Activated CD4-positive, alpha-beta T cell treated with anti-CD3 and anti-CD28 coated beads for 36 hours (primary cell): ENCODE measurements around the gene RUNX3. TPM values are rescaled to one million over a fixed set of nuclear protein-coding genes. Genes with fewer than 3 reads are reported as not detected.

ENCODE experiments used
- ATAC-seq: fragments of 200-7000 bp; cut with Tn5 transposase; one replicate; pipeline ENCODE4 v1.10.0; 2021; ENCODE audit warnings: mild to moderate bottlenecking, moderate library complexity
- CTCF ChIA-PET: fragments of 350-600 bp; sonication (Branson Sonifier 250); formaldehyde crosslinking; loops from one replicate; lab custom pipeline; 2021; ENCODE audit warnings: antibody characterized with exemption; lab: Charles Lee
- POLR2A ChIA-PET: fragments of 350-600 bp; sonication (Branson Sonifier 250); formaldehyde crosslinking; loops from one replicate; lab custom pipeline; 2021; ENCODE audit warnings: antibody characterized with exemption, inconsistent platforms; lab: Charles Lee
- DNase-seq: peaks from one replicate; pipeline ENCODE4 v3.0.0-alpha.2; 2020
- H3K27ac Mint-ChIP-seq: one replicate; pipeline ENCODE4 v1.8.0; 2021; ENCODE audit warnings: mixed read lengths
- H3K27me3 Mint-ChIP-seq: one replicate; pipeline ENCODE4 v1.8.0; 2021; ENCODE audit warnings: mixed read lengths
- H3K36me3 Mint-ChIP-seq: one replicate; pipeline ENCODE4 v1.8.0; 2021; ENCODE audit warnings: low read depth, mixed read lengths
- H3K4me1 Mint-ChIP-seq: one replicate; pipeline ENCODE4 v1.8.0; 2021; ENCODE audit warnings: mixed read lengths
- H3K4me3 Mint-ChIP-seq: one replicate; pipeline ENCODE4 v1.8.0; 2021; ENCODE audit warnings: mild to moderate bottlenecking, moderate library complexity, mixed read lengths
- H3K9me3 Mint-ChIP-seq: one replicate; pipeline ENCODE4 v1.8.0; 2021; ENCODE audit warnings: low read depth, mixed read lengths
- intact Hi-C, 2 experiments: fragments of 100-400 bp; cut with DNase I in 1 of 2; cut with micrococcal nuclease in 1 of 2; formaldehyde crosslinking; loops; one replicate each; pipeline versions ENCODE4 v1.14.2 to v1.15.1; 2022 to 2024; cut with DNase I, micrococcal nuclease
- total RNA-seq, 2 experiments: library from RNA; stranded (reverse); gene quantifications; one replicate each; pipeline ENCODE4 v1.2.3, GENCODE V29; 2021

RUNX3 gene
- total RNA-seq, 2 experiments from 2014 or later: 156 to 167 TPM

DNA sequence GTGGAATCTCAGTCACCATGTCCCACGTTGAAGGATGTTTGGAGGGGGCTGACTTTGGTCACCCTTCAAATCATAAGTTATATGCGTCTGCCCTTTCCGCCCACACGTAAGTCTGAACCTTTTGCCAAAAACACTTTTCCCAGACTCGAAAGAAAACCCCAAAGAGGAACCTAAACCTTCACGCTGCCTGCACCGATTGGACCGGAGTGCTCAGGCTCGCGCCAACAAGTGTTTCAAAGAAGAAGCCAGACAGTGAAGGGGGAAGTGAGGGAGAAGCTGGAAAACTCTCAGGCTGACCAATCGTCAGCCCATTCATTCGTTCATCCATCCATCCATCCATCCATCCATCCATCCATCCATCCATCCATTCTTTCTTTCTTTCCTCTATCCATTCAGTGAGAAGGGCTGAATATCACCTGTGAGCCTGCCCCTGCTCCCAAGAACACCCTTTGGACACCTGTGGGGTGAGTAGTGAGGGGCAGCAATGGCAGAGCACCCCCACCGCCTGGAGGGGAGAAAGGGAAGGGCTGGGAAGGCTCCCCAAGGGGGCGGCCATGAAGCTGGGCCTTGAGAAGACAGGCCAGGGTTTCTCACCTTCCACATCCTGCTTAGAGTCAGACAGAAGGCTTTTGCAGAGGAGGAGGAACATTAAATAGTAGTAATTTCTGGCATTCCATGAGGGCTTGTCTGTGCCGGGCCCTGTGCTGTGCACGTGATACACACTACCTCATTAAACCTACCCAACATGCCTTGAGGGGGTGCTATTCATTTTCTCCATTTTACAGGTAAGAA, 27.1 kb upstream of the RUNX3 start:
- intact Hi-C loops: loop anchor here in 1 of 2 experiments (10.0 kb wide), 1 partner anchor 248 kb away; no protein-coding TSS in a partner anchor
- H3K4me3 Mint-ChIP-seq: peak overlapping the region; percentile 94
- ChIA-PET POLR2A (interaction anchor here (0.8 kb wide), 1 partner anchor 8 kb away, joined by 3 read pairs; no protein-coding TSS in a partner anchor), CTCF (interaction anchor here (0.6 to 1.5 kb wide), 6 partner anchors 25 to 80 kb away, joined by 3 to 4 read pairs (median 4); partner anchors contain the start of gene RUNX3)
- DNase-seq: peak; percentile 68
- no peaks in the 10 kb centered on the region for H3K27me3 Mint-ChIP-seq
- ATAC-seq: peak; percentile 37
- H3K27ac Mint-ChIP-seq: peak overlapping the region; percentile 81
- H3K9me3 Mint-ChIP-seq: no peaks in the 10 kb centered on the region
- peaks cover 92% of the 10 kb centered on the region for H3K4me1 Mint-ChIP-seq
- peaks cover 89% of the 10 kb centered on the region for H3K36me3 Mint-ChIP-seq

DNA sequence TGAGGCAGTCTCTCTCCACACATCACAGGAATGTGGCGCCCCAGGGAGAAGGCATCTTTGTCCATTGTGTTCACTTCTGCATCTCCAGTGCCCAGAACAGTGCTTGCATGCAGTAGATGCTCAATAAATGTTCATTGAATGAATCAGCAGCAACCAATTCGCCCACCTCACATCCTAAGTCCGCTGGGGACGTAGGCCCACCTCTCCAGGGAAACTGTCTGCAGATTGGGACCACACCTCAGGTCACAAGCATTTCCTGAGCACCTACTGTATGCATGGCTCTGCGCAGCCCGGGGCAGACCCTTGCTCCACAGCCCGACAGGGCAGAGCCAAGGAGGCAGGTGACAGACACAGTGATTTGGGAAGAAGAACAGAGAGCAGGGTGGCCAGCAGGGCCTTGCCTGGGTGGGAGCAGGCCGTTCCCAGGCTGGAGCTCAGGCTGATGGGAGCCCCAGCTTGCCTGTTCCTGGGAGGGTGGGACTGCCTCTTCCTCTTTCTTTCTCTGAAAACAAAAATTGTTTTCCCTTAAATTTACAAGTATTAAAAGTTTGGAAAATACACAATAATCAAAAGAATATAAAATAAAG, 25.8 kb upstream of the RUNX3 start:
- ChIA-PET CTCF (interaction anchor here (0.5 to 2.1 kb wide), 9 partner anchors 10 to 1440 kb away, joined by 3 to 12 read pairs (median 3); no protein-coding TSS in a partner anchor), POLR2A (interaction anchor here (0.6 to 1.1 kb wide), 4 partner anchors 9 to 300 kb away, joined by 3 to 7 read pairs (median 4); no protein-coding TSS in a partner anchor)
- ATAC-seq: no peak
- Mint-ChIP-seq H3K27me3 (no peaks in the 10 kb centered on the region), H3K27ac (peak overlapping the region; percentile 99), H3K4me1 (peaks cover 93% of the 10 kb centered on the region), H3K4me3 (peak overlapping the region; percentile 94), H3K9me3 (no peaks in the 10 kb centered on the region), H3K36me3 (peaks cover 85% of the 10 kb centered on the region)
- DNase-seq: no peak
- intact Hi-C loops: loop anchor here (1.0 to 10.0 kb wide), 12 partner anchors 9 to 249 kb away; partner anchors contain the start of genes CLIC4 (in 1 of the 2) and RUNX3 (in 1 of the 2)

DNA sequence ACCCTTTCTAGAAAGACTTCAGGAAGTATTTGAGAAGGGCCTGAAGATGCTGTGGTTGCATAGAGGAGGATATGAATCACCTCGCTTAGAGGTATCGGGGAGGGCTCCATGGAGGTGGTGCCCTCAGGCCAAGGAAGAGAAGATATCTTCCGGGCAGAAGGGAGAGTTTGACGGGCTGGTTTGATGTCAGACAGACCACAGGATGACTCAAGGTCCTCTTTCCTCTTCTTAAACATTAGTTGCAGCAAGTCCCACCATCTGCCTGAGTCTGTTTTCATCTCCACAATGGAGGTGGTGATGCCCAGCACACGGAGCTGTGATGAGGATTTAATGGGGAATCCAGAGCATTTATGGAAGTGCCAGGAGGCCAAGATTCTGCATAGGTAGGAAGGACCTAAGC, 25.1 kb upstream of the RUNX3 start:
- peak overlapping the region; percentile 99 for H3K27ac Mint-ChIP-seq
- intact Hi-C loops: loop anchor here (1.0 to 10.0 kb wide), 11 partner anchors 10 to 250 kb away; partner anchors contain the start of genes CLIC4 (in 1 of the 2) and RUNX3 (in 1 of the 2)
- no peaks in the 10 kb centered on the region for H3K27me3 Mint-ChIP-seq
- no peaks in the 10 kb centered on the region for H3K9me3 Mint-ChIP-seq
- DNase-seq (peak; percentile 89), ATAC-seq (peak; percentile 85)
- H3K36me3 Mint-ChIP-seq: peaks cover 83% of the 10 kb centered on the region
- peaks cover 93% of the 10 kb centered on the region for H3K4me1 Mint-ChIP-seq
- POLR2A ChIA-PET: interaction anchor here (0.6 to 1.1 kb wide), 4 partner anchors 10 to 299 kb away, joined by 3 to 7 read pairs (median 4); no protein-coding TSS in a partner anchor
- H3K4me3 Mint-ChIP-seq: peak overlapping the region; percentile 94
- CTCF ChIA-PET: interaction anchor here (0.6 to 2.1 kb wide), 7 partner anchors 11 to 1439 kb away, joined by 3 to 12 read pairs (median 3); no protein-coding TSS in a partner anchor

DNA sequence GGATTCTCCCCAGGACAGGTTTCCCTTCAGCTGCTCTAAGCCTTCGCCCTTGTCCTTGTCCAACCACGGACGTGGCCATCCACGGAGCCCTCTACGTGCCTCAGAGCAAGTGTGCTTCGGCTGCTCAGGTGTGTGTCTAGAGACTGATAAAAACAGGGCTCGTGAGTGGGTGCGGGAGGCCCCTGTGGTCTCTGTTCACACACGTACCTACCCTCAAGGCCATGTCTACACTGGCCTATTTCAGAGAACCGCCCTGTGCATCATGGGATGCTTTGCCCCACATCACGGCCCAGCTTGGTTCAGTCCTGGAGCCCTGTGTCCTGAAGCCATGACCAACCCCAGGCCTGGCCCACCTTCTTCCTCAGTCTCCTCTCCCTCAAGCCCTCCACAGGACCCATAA, 24.6 kb upstream of the RUNX3 start:
- Mint-ChIP-seq H3K4me3 (peak overlapping the region; percentile 94), H3K27me3 (no peaks in the 10 kb centered on the region), H3K9me3 (no peaks in the 10 kb centered on the region), H3K36me3 (peaks cover 82% of the 10 kb centered on the region), H3K4me1 (peaks cover 92% of the 10 kb centered on the region), H3K27ac (peak overlapping the region; percentile 99)
- intact Hi-C loops: loop anchor here (1.0 to 10.0 kb wide), 11 partner anchors 11 to 250 kb away; partner anchors contain the start of genes CLIC4 (in 1 of the 2) and RUNX3 (in 1 of the 2)
- CTCF ChIA-PET: interaction anchor here (1.0 to 3.7 kb wide), 4 partner anchors 22 to 83 kb away, joined by 4 to 17 read pairs (median 8); no protein-coding TSS in a partner anchor
- DNase-seq: peak; percentile 48
- ATAC-seq: peak; percentile 3
- POLR2A ChIA-PET: no interaction called here

DNA sequence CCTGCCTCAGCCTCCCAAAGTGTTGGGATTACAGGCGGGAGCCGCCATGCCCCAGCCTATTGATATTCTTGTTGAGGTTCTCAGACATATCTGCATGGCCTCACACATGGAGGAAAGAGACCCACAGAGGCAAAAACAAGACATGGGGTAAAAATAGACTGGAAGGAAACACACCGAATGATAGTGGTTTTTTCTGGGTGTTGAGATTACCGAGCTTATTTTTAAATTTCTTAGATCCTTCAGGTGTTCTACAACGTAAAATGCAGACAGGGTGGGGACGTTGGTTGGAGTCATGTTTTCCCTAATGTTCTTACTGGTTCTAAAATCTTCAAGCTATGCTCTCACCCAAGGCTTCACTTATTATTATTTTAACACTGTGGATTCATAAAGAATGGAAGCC, 23.9 kb upstream of the RUNX3 start:
- DNase-seq: no peak
- ChIA-PET POLR2A (interaction anchor here (0.7 kb wide), 1 partner anchor 292 kb away, joined by 3 read pairs; no protein-coding TSS in a partner anchor), CTCF (interaction anchor here (1.0 to 3.7 kb wide), 4 partner anchors 21 to 83 kb away, joined by 4 to 17 read pairs (median 8); no protein-coding TSS in a partner anchor)
- Mint-ChIP-seq H3K4me1 (peaks cover 92% of the 10 kb centered on the region), H3K27me3 (no peaks in the 10 kb centered on the region), H3K27ac (peak overlapping the region; percentile 99), H3K9me3 (no peaks in the 10 kb centered on the region), H3K36me3 (peaks cover 83% of the 10 kb centered on the region), H3K4me3 (peak overlapping the region; percentile 94)
- intact Hi-C loops: loop anchor here (2.0 to 10.0 kb wide), 2 partner anchors 83 to 251 kb away; no protein-coding TSS in a partner anchor
- no peak for ATAC-seq

DNA sequence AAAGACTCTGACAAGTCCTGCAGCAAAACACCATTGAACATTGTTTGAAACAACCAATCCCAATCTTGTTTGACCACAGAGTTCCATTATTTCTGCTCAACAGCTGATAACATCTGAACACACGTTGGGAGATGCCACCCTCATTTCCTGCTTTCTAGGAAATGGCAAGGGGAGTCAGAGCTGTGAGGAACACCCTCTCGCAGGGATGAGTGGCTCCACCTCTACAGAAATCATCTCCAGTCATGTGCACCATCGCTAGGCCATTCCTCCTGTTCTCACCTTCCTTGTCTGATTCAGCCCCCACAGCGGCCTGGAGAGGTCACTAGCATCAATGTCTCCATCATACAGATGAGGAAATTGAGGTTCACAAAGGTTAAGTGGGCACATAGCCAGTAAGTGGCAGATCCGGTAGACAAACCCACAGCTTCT, 22.4 kb upstream of the RUNX3 start:
- Mint-ChIP-seq H3K27me3 (no peaks in the 10 kb centered on the region), H3K9me3 (no peaks in the 10 kb centered on the region), H3K27ac (peak overlapping the region; percentile 94), H3K4me3 (peak overlapping the region; percentile 58), H3K36me3 (peaks cover 79% of the 10 kb centered on the region), H3K4me1 (peaks cover 93% of the 10 kb centered on the region)
- peak; percentile 76 for DNase-seq
- intact Hi-C loops: loop anchor here in 1 of 2 experiments (10.0 kb wide), 1 partner anchor 252 kb away; no protein-coding TSS in a partner anchor
- CTCF ChIA-PET: interaction anchor here (1.2 to 3.7 kb wide), 6 partner anchors 11 to 86 kb away, joined by 3 to 24 read pairs (median 8); no protein-coding TSS in a partner anchor
- ATAC-seq: peak; percentile 40
- POLR2A ChIA-PET: interaction anchor here (0.6 to 1.9 kb wide), 5 partner anchors 20 to 103 kb away, joined by 3 to 8 read pairs (median 5); partner anchors contain the start of gene RUNX3

DNA sequence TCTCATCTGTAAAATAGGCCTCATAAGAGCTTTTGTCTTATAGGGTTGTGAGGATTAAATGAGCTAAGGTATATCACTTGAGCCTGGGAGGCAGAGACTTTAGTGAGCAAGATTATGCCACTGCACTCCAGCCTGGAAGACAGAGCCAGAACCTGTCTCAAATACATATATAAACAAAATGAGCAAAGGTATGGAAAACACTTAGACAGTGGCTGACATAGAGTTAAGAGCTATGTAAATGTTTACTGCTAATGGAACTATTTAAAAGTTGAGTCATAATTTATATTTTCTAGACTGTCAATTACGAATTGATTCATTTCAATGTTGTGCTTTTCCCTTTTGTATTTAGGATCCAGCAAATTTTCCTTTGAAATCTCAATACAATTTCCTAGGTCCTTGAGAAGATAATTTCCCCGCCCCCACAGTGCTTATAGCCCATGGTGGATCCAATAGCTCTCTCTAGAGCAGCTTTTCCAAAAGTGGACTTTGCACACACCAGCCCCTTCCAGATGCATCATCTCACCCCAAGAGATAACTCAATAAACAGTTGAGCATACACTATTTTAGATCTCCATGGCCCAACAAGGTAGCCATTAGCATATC, 21.8 kb upstream of the RUNX3 start:
- POLR2A ChIA-PET: interaction anchor here (0.6 to 1.9 kb wide), 5 partner anchors 20 to 104 kb away, joined by 3 to 8 read pairs (median 5); partner anchors contain the start of gene RUNX3
- ATAC-seq (no peak), DNase-seq (no peak)
- Mint-ChIP-seq H3K36me3 (peaks cover 77% of the 10 kb centered on the region), H3K27ac (peak overlapping the region; percentile 94), H3K27me3 (no peaks in the 10 kb centered on the region), H3K4me1 (peaks cover 91% of the 10 kb centered on the region), H3K4me3 (peak overlapping the region; percentile 58), H3K9me3 (no peaks in the 10 kb centered on the region)
- intact Hi-C loops: loop anchor here in 1 of 2 experiments (10.0 kb wide), 1 partner anchor 253 kb away; no protein-coding TSS in a partner anchor
- CTCF ChIA-PET: interaction anchor here (0.8 to 3.7 kb wide), 9 partner anchors 10 to 86 kb away, joined by 3 to 24 read pairs (median 4); no protein-coding TSS in a partner anchor

DNA sequence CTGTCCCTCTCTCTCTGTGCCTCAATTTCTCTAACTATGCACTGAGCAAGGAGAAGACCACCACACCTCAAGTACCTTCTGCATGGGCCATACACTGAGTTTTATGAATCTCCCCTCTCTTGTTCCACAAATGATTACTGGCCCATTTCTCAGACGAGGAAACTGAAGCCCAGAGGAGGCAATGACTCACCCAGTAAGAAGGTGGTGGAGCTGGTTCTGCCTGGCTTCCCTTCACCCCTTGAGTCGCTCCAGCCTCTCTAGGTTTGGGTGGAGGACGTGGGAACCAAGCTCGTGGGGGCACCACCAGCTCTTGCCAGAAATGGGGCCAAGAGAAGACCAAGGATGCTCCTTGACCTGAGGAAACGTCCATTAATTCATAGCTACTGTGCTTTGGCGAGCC, 21.3 kb upstream of the RUNX3 start:
- intact Hi-C loops: loop anchor here in 1 of 2 experiments (10.0 kb wide), 1 partner anchor 253 kb away; no protein-coding TSS in a partner anchor

DNA sequence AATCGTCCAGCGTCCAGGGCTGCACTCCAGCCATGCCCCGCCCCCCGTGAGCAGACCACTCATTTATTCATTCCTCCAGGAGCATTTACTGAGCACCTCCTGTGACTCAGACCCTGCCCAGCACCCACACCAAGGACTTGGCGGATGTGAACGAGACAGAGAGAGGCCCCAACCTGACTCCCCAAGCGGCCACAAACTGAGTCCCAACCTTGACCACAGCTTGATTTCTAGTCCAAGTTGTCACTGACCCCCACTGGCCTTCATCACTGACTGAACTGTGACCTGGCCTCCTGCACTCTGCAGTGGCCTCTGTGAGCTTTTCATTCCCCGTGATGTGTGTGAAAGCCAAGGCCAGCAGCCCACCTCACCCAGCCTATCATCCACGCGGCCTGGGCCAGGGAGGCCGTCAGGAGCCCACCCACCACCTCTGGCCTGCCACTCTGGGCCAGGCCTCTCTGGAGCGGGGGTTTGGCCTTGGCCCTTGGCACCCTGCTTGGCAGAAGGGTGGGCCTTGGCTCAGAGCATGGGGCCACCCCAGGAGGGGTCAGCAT, 19.3 kb upstream of the RUNX3 start:
- intact Hi-C loops: no loop called here
- ChIA-PET CTCF (interaction anchor here (0.5 kb wide), 1 partner anchor 249 kb away, joined by 3 read pairs; no protein-coding TSS in a partner anchor), POLR2A (no interaction called here)
- Mint-ChIP-seq H3K4me3 (no peak overlapping the region), H3K36me3 (peaks cover 65% of the 10 kb centered on the region), H3K4me1 (peaks cover 73% of the 10 kb centered on the region), H3K27me3 (no peaks in the 10 kb centered on the region), H3K9me3 (no peaks in the 10 kb centered on the region), H3K27ac (no peak overlapping the region)
- no peak for ATAC-seq
- no peak for DNase-seq

More for the DNA sequence above, 21.3 kb upstream of the RUNX3 start:
- CTCF ChIA-PET: interaction anchor here (0.6 to 3.7 kb wide), 10 partner anchors 10 to 560 kb away, joined by 3 to 24 read pairs (median 4); no protein-coding TSS in a partner anchor
- Mint-ChIP-seq H3K27ac (peak overlapping the region; percentile 21), H3K4me3 (no peak overlapping the region), H3K36me3 (peaks cover 75% of the 10 kb centered on the region), H3K9me3 (no peaks in the 10 kb centered on the region), H3K4me1 (peaks cover 89% of the 10 kb centered on the region), H3K27me3 (no peaks in the 10 kb centered on the region)
- ATAC-seq (no peak), DNase-seq (peak; percentile 45)
- POLR2A ChIA-PET: interaction anchor here (0.7 to 1.9 kb wide), 2 partner anchors 21 to 100 kb away, joined by 4 to 8 read pairs; partner anchors contain the start of gene RUNX3
